Spinal cord (tissue), 10 donors: ENCODE measurements around the gene KPNB1. TPM values are rescaled to one million over a fixed set of nuclear protein-coding genes. Genes with fewer than 3 reads are reported as not detected.

Experiments used
- DNase-seq, 6 donors: peaks; one replicate each; pipeline versions ENCODE4 v3.0.0 to v3.0.0-alpha.2; 2013 to 2015; ENCODE audit warnings: low spot score in 6 of 6, low read depth in 4 of 6
- H3K27ac ChIP-seq: one replicate; pipeline ENCODE4 v1.5.1; 2013; ENCODE audit warnings: low read depth, low read length, control low read depth
- H3K27me3 ChIP-seq: one replicate; pipeline ENCODE4 v1.6.1; 2013; ENCODE audit warnings: low read length; ENCODE audit not compliant: control insufficient read depth, insufficient read depth
- H3K36me3 ChIP-seq: one replicate; pipeline ENCODE4 v1.6.1; 2013; ENCODE audit warnings: low read length; ENCODE audit not compliant: control insufficient read depth, insufficient read depth
- H3K4me1 ChIP-seq: one replicate; pipeline ENCODE4 v1.6.1; 2013; ENCODE audit warnings: low read length; ENCODE audit not compliant: control insufficient read depth, insufficient read depth
- H3K4me3 ChIP-seq: one replicate; pipeline ENCODE4 v1.5.1; 2013; ENCODE audit warnings: low read depth, low read length, control low read depth
- H3K9me3 ChIP-seq: one replicate; pipeline ENCODE4 v1.6.1; 2013; ENCODE audit warnings: low read length; ENCODE audit not compliant: control insufficient read depth, insufficient read depth
- WGBS: methylation state at CpG from one replicate; pipeline ENCODE4 v1.1.5; 2013; ENCODE audit warnings: missing lambda C conversion rate; ENCODE audit not compliant: insufficient coverage; 5-methylcytosine and 5-hydroxymethylcytosine counted together
- polyA plus RNA-seq, 2 donors: library from polyadenylated mRNA; unstranded; fragments of 120-200 nt; gene quantifications; one replicate each; pipeline ENCODE4 v1.2.1, GENCODE V29; 2013; ENCODE audit not compliant: insufficient read length in 2 of 2
- total RNA-seq, 2 donors: library from RNA; depleted of rRNA in 1 of 2; stranded (reverse); fragments of 120-200 nt in 1 of 2; fragments of >200 nt in 1 of 2; gene quantifications; one replicate each; pipeline versions ENCODE4 v1.2.3 to v1.2.4, GENCODE V29; 2013 to 2014
- donor health status: healthy.

The KPNB1 gene
- total and polyA plus RNA-seq, 4 donors = 152 to 185 (median 165) TPM

- no peaks in the 10 kb centered on the region for H3K9me3 ChIP-seq
- H3K36me3 ChIP-seq = peaks cover 62% of the 10 kb centered on the region
- no peaks in the 10 kb centered on the region for H3K27me3 ChIP-seq
- WGBS = 40% methylated on average over 2 of the region's 4 CpGs
- no peak overlapping the region for H3K4me3 ChIP-seq
- H3K4me1 ChIP-seq = peaks cover 58% of the 10 kb centered on the region
- peak in 3 of 6 donors; percentile 28 to 77 (median 53) for DNase-seq
- peak overlapping the region; percentile 80 for H3K27ac ChIP-seq
These were observed 57.5 kb downstream of the KPNB1 start for GRCh38 chr17:47707056-47707804.

DNA sequence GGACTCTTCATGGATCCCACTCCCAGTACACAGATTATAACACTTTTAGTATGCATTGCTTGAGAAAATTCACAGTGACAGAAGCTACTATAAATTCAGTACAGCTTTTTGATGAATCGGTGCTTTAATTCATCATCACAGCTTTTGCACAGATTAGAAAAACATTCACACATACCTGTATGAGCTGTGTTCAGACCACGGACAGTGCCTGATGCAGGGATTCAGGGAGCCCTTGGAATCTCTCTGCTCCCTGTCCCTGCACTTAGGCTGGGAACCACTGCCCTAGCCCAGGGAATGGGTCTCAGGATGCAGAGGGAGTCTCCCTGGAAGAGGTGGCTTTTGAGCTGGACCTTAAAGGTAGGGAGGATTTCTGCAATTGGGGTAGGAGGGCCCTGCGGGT, 58.2 kb downstream of the KPNB1 start:
- Histone ChIP-seq H3K4me3 (peak overlapping the region; percentile 32), H3K27me3 (no peaks in the 10 kb centered on the region), H3K36me3 (peaks cover 56% of the 10 kb centered on the region), H3K9me3 (no peaks in the 10 kb centered on the region), H3K4me1 (peaks cover 53% of the 10 kb centered on the region), H3K27ac (peak overlapping the region; percentile 80)
- DNase-seq = no peak
- 67% methylated on average over 2 of the region's 3 CpGs for WGBS

DNA sequence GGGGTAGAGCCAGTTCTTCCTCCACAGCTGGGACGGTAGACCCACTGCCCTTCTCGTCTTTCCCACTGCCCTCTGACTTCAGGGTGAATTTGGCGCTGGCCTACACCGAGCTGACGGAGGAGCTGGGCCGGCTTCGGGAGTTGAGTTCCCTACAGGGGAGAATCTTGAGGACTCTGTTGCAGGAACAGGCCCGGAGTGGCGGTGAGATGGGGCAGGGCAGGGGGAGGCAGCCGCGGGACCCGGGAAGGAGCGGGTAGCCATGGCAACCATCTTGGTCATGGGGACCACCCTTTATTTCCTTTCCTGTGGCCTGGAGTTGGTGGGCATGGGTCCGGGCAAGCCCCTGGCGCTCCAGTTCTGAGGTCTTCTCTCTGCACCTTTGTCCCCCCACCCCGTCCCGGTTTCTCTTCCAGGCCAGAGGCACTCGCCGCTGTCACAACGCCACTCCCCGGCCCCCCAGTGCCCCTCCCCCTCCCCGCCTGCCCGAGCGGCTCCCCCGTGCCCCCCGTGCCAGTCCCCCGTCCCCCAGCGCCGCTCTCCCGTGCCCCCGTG, 58.7 kb downstream of the KPNB1 start:
- Histone ChIP-seq H3K9me3 (no peaks in the 10 kb centered on the region), H3K27me3 (no peaks in the 10 kb centered on the region), H3K36me3 (peaks cover 51% of the 10 kb centered on the region), H3K27ac (peak overlapping the region; percentile 80), H3K4me1 (peaks cover 48% of the 10 kb centered on the region), H3K4me3 (peak overlapping the region; percentile 32)
- 21% methylated on average over 15 of the region's 31 CpGs for WGBS
- peak in 1 of 6 donors; percentile 16 for DNase-seq

DNA sequence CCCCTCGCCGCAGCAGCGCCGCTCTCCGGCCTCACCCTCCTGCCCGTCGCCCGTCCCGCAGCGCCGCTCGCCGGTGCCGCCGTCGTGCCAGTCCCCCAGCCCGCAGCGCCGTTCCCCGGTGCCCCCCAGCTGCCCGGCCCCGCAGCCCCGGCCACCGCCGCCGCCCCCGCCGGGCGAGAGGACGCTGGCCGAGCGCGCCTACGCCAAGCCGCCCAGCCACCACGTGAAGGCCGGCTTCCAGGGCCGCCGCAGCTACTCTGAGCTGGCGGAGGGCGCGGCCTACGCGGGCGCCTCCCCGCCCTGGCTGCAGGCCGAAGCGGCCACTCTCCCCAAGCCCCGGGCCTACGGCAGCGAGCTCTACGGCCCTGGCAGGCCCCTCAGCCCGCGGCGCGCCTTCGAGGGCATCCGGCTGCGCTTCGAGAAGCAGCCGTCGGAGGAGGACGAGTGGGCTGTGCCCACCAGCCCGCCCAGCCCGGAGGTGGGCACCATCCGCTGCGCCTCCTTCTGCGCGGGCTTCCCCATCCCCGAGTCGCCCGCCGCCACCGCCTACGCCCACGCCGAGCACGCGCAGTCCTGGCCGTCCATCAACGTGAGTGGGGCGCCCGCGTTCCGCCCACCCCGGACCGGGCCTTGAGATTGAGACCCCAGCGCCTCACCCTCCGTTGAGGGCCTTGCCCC, 59.3 kb downstream of the KPNB1 start:
- Histone ChIP-seq H3K4me3 (no peak overlapping the region), H3K36me3 (peaks cover 47% of the 10 kb centered on the region), H3K4me1 (peaks cover 44% of the 10 kb centered on the region), H3K9me3 (no peaks in the 10 kb centered on the region), H3K27me3 (peaks cover 3% of the 10 kb centered on the region), H3K27ac (peak overlapping the region; percentile 44)
- 35% methylated on average over 87 of the region's 89 CpGs for WGBS
- peak in 1 of 6 donors; percentile 69 for DNase-seq

- Histone ChIP-seq H3K9me3 (no peaks in the 10 kb centered on the region), H3K4me1 (peaks cover 38% of the 10 kb centered on the region), H3K4me3 (no peak overlapping the region), H3K27ac (peak overlapping the region; percentile 44), H3K27me3 (peaks cover 3% of the 10 kb centered on the region), H3K36me3 (peaks cover 42% of the 10 kb centered on the region)
- no peak for DNase-seq
- no CpG with 5 or more reads among the region's 3 CpGs for WGBS
These were observed 59.9 kb downstream of the KPNB1 start for GRCh38 chr17:47709594-47709993.

- peaks cover 32% of the 10 kb centered on the region for H3K36me3 ChIP-seq
- H3K4me3 ChIP-seq = no peak overlapping the region
- H3K9me3 ChIP-seq = no peaks in the 10 kb centered on the region
- no peak for DNase-seq
- no peak overlapping the region for H3K27ac ChIP-seq
- 94% methylated on average over 10 of the region's 15 CpGs for WGBS
- H3K27me3 ChIP-seq = peaks cover 3% of the 10 kb centered on the region
- peaks cover 24% of the 10 kb centered on the region for H3K4me1 ChIP-seq
These were observed 61.8 kb downstream of the KPNB1 start for GRCh38 chr17:47711366-47712099.

DNA sequence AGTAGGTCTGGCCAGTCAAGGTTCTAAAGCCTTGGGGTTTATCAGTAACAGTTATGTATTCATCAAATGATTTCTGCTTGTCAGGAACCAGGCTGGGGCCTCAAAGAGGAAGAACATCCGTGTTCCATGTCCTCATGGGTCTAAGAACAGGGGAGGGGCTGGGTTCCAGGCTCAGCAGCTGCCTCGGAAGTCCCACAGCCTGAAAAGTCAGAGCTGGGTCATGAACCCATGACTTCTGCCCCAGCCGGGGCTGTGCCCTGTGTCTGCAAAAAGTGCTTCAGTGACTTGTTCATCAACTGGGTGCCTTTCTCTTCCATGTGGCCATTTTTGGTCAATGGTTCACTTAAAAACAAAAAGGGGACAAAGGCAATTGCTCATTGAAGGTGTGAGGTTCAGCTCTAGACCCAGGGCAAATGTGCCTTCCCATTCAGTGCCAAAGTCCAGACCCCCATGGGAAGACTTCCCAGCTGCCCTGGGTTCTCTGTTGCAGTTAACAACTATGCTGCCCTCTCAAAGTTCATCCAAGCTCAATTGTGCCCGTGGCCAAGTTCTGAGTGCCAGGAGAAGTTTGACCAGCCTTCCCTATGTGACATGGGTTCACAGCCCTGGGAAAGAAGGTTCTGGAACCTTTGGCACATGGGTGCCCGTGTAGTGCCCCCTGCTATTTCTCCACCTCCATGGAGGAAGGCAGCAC, 62.8 kb downstream of the KPNB1 start:
- Histone ChIP-seq H3K4me3 (no peak overlapping the region), H3K27me3 (peaks cover 3% of the 10 kb centered on the region), H3K4me1 (peaks cover 15% of the 10 kb centered on the region), H3K27ac (no peak overlapping the region), H3K36me3 (peaks cover 29% of the 10 kb centered on the region), H3K9me3 (no peaks in the 10 kb centered on the region)
- 82% methylated on average over 4 of the region's 5 CpGs for WGBS
- DNase-seq = no peak

DNA sequence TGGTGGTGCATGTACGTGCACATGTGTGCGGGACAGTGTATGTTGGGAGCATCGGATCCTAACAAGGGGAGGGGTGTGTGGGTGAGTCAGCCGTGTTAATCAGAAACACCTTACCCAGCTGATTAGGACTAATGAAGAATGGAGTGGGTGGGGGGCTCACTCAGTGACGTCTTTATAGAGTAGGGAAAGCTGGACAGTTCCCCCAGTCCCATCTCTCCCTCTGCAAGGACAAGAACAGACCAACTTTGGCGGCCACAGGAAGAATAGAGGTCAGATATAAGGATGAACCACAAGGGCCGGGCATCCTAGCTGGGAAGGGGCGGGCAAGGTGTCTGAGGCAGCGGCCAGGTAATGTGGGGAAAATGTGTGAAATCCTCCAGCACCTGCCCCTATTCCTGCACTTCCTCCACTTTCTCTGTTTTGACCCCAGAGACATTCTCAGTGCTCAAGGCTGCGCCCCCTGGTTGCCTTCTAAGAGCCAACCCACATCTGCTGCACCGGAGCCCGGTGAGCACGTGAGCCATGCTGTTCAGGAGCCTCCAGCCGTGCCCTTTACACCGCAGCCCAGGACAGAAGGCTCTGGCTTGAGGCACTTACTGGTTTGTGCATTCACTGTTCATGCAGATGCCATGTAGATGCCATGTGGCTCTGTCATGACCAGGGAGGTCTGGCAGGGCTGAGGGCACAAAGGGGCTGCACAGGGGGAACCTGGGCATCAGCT, 64.4 kb downstream of the KPNB1 start:
- Histone ChIP-seq H3K27me3 (peaks cover 3% of the 10 kb centered on the region), H3K36me3 (peaks cover 24% of the 10 kb centered on the region), H3K4me1 (peaks cover 7% of the 10 kb centered on the region), H3K27ac (no peak overlapping the region), H3K9me3 (no peaks in the 10 kb centered on the region), H3K4me3 (no peak overlapping the region)
- WGBS = 29% methylated on average over 9 of the region's 15 CpGs
- no peak for DNase-seq
